RPMI8226 (cell line): Measurements from ENCODE around the gene ZNF557.

Experiments used
- DNase-seq: peaks from one replicate; pipeline ENCODE4 v3.0.0-alpha.2; 2015

The ZNF557 gene

GRCh38 chr19:7130043-7130442 is 60.5 kb downstream of the ZNF557 start:
- DNase-seq = no peak

- no peak for DNase-seq
Measured at GRCh38 chr19:7132054-7132453, 62.6 kb downstream of the ZNF557 start.

DNA sequence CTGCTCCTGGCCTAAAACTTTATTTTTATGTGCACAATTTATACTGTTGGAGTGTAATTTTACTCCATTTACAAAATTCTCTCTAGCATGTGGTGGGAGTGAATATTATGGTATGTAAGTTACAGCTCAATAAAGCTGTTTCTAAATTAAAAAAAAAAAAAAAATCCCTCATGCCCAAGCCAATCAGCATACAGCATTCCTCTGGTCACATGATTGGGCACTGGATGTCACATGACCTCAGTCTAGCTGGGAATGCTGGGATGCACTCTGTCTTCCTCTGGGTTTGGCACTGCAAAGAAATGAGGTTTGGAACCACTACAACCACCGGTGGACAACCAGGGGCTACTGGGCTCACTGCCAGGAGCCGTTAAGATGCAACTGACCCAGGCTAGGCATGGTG is 67.6 kb downstream of the ZNF557 start:
- no peak for DNase-seq
